SU-DHL-6 (cell line): ENCODE results near the gene EGFL7.

Source experiments
- H2AFZ ChIP-seq: fragments of 200-600 bp; sonication (generic); 2 replicates; pipeline ENCODE4 v1.6.1; 2014; ENCODE audit warnings: low read depth, mild to moderate bottlenecking, moderate library complexity, mixed read lengths, antibody characterized with exemption, low read length; ENCODE audit not compliant: severe bottlenecking
- H3F3A ChIP-seq: fragments of 200-600 bp; shearing (Covaris generic); 2 replicates; pipeline ENCODE4 v1.6.0; 2016; ENCODE audit warnings: antibody characterized with exemption, mild to moderate bottlenecking; ENCODE audit not compliant: insufficient read depth
- H3K27ac ChIP-seq: fragments of 200-600 bp; sonication (generic); 2 replicates; pipeline ENCODE4 v1.5.1; 2016; ENCODE audit warnings: low read depth, mild to moderate bottlenecking, low read length, moderate library complexity, mixed read lengths
- H3K27me3 ChIP-seq: fragments of 200-600 bp; sonication (generic), shearing (Covaris generic); 2 replicates; pipeline ENCODE4 v1.6.0; 2014; ENCODE audit warnings: mild to moderate bottlenecking, low read length
- H3K36me3 ChIP-seq: fragments of 200-600 bp; sonication (generic); 2 replicates; pipeline ENCODE4 v1.6.1; 2014; ENCODE audit warnings: mild to moderate bottlenecking, low read length, mixed read lengths
- H3K4me2 ChIP-seq: fragments of 300-600, 200-600 bp; shearing (Covaris generic), sonication (generic); 2 replicates; pipeline ENCODE4 v1.6.0; 2014; ENCODE audit warnings: low read length, low read depth, mild to moderate bottlenecking; ENCODE audit not compliant: poor library complexity, severe bottlenecking
- H3K4me3 ChIP-seq: fragments of 200-600 bp; sonication (generic); 2 replicates; pipeline ENCODE4 v1.5.1; 2014; ENCODE audit warnings: antibody characterized with exemption, low read length, mild to moderate bottlenecking, mixed read lengths; ENCODE audit not compliant: insufficient read depth, poor library complexity, severe bottlenecking
- H3K79me2 ChIP-seq: fragments of 200-600 bp; sonication (generic); 2 replicates; pipeline ENCODE4 v1.6.1; 2014; ENCODE audit warnings: mild to moderate bottlenecking, low read length, moderate library complexity; ENCODE audit not compliant: insufficient read depth
- H3K9ac ChIP-seq: fragments of 200-600 bp; sonication (generic); 2 replicates; pipeline ENCODE4 v1.7.0; 2014; ENCODE audit warnings: mild to moderate bottlenecking, low read length
- H3K9me2 ChIP-seq: fragments of 200-600 bp; sonication (generic); replicated peaks from 2 replicates; pipeline ENCODE4 v1.6.1; 2014; ENCODE audit warnings: low read length; ENCODE audit not compliant: insufficient read depth
- H3K9me3 ChIP-seq: fragments of 200-600 bp; sonication (generic); 2 replicates; pipeline ENCODE4 v1.6.1; 2014; ENCODE audit warnings: low read length, mixed read lengths; ENCODE audit not compliant: insufficient read depth
- H4K20me1 ChIP-seq: fragments of 200-600 bp; sonication (generic); 2 replicates; pipeline ENCODE4 v1.6.1; 2014; ENCODE audit warnings: low read depth, mild to moderate bottlenecking, antibody characterized with exemption, low read length, moderate library complexity, mixed read lengths
- EZH2phosphoT487 ChIP-seq: fragments of 200-600 bp; sonication (generic), shearing (Covaris generic); conservative IDR thresholded peaks from 2 replicates; pipeline ENCODE4 v1.6.1; 2018; ENCODE audit warnings: mild to moderate bottlenecking, antibody characterized with exemption, low read length, moderate library complexity, mixed read lengths
- TF ChIP-seq, protein P1 (sequence below): fragments of 200-600 bp; sonication (generic); IDR thresholded peaks from one replicate; pipeline ENCODE4 v1.5.1; 2017; ENCODE audit warnings: antibody characterized with exemption, mild to moderate bottlenecking, low read length, moderate library complexity; ENCODE audit not compliant: insufficient read depth, poor library complexity, severe bottlenecking

The EGFL7 gene

DNA sequence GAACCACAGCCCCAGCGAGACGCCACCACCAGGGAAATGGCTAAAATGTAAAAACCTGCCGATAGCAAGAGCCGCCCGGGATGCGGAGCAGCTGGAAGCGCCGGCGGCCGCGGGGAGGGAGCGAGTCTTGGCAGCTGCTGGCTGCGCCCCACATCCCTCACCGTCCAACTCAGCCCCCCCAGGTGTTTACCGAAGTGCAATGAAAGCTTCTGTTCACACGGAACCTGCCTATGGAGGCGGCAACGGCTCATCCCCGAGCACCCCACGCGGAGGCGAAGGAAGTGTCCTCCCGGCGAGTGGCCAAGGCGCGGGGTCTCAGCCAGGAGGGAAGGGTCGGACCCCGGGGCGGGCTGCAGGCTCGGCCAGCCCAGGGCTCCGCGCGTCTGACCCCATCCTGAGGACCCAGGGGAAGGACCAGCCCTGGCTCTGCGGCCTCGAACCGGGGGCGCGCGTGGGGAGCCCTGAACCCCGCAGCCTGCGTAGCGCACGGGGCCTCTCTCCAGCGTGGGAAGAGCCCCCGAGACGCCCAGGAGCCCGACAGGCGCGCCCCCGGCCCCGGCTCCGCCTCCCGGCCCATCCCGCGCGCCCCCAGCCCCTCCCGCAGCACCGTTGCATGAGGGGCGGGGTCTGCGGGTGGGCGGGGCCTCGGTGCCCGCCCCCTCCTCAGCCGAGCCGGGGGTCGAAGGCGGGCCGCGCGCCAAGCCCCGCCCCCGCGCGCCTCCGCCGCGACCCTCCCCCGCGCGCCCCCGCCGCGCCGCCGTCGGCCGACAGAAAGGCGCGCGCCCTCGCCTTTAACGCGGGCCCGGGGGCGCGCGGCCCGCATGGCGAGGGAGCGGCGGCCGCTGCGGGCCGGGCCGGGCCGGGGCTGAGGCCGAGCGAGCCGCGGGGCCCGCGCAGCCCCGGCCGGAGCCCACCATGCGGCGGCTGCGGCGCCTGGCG is 49.3 kb downstream of the EGFL7 start, which contains the start of gene DIPK1B:
Gene DIPK1B (plus strand): TSS at position 822 of the 939 bp plus-strand sequence. CDS start 94 bp downstream, at position 916.
- H3K79me2 ChIP-seq: no peaks in the 10 kb centered on the region
- no peaks in the 10 kb centered on the region for H3K9me3 ChIP-seq
- H3K9ac ChIP-seq: no peak within 1 kb of the TSS
- H3K27me3 ChIP-seq: no peaks in the 10 kb centered on the region
- no peaks in the 10 kb centered on the region for H3K9me2 ChIP-seq
- no peak for TF ChIP-seq EZH2phosphoT487
- TF ChIP-seq, protein P1, sequence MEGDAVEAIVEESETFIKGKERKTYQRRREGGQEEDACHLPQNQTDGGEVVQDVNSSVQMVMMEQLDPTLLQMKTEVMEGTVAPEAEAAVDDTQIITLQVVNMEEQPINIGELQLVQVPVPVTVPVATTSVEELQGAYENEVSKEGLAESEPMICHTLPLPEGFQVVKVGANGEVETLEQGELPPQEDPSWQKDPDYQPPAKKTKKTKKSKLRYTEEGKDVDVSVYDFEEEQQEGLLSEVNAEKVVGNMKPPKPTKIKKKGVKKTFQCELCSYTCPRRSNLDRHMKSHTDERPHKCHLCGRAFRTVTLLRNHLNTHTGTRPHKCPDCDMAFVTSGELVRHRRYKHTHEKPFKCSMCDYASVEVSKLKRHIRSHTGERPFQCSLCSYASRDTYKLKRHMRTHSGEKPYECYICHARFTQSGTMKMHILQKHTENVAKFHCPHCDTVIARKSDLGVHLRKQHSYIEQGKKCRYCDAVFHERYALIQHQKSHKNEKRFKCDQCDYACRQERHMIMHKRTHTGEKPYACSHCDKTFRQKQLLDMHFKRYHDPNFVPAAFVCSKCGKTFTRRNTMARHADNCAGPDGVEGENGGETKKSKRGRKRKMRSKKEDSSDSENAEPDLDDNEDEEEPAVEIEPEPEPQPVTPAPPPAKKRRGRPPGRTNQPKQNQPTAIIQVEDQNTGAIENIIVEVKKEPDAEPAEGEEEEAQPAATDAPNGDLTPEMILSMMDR: no peak
- no peaks in the 10 kb centered on the region for H4K20me1 ChIP-seq
- H3F3A ChIP-seq: no peaks in the 10 kb centered on the region
- no peak within 1 kb of the TSS for H3K4me2 ChIP-seq
- no peaks in the 10 kb centered on the region for H3K36me3 ChIP-seq
- H3K27ac ChIP-seq: no peak within 1 kb of the TSS
- H2AFZ ChIP-seq: no peak within 1 kb of the TSS
- no peak within 1 kb of the TSS for H3K4me3 ChIP-seq

DNA sequence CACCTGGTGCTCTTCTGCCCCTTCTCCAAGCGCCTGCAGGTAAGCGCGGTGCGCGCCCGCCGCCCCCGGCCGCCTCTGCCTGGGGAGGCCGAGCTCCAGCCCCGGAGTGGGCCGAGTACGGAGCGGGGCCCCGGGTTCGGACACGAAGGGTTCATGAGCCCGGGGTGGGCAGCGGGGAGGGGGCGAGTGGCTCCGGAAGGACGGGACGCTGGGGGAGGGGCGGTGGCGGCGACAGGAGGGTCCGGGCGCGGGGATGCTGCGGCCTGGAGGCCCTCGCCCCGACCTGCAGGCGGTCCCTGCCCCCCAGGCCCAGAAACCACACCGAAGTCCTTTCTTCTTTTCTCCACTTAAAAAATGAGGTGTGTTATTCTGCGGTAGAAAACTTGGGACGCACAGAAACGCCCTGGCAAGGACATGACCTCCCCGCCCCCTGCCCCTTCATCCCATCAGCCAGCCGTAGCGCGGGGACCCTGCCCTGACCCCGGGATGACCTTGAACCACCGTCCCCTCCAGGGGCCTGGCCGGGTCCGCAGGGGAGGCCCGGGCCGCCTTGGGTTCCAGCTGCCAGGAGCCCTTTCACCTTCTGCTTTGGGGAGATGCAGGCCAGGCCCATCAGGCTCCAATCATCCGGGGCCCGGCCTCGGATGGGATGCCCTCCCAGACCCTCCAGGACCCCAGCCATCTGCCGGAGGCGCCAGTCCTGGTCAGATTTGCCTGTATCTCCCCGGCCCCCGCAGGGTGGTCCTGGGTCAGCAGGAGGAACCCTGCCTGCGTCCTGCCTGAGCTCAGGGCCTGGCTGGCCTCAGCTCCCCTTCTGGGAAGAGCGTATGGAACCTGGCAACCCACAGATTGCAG is 50.2 kb downstream of the EGFL7 start:
- Histone ChIP-seq H3K36me3 (no peaks in the 10 kb centered on the region), H3F3A (no peaks in the 10 kb centered on the region), H3K4me2 (no peak overlapping the region), H3K27me3 (no peaks in the 10 kb centered on the region), H4K20me1 (no peaks in the 10 kb centered on the region), H3K9me3 (no peaks in the 10 kb centered on the region), H3K9ac (no peak overlapping the region), H2AFZ (no peak overlapping the region), H3K79me2 (no peaks in the 10 kb centered on the region), H3K4me3 (no peak overlapping the region), H3K9me2 (no peaks in the 10 kb centered on the region), H3K27ac (no peak overlapping the region)
- TF ChIP-seq EZH2phosphoT487: no peak
- TF ChIP-seq, protein P1: no peak

DNA sequence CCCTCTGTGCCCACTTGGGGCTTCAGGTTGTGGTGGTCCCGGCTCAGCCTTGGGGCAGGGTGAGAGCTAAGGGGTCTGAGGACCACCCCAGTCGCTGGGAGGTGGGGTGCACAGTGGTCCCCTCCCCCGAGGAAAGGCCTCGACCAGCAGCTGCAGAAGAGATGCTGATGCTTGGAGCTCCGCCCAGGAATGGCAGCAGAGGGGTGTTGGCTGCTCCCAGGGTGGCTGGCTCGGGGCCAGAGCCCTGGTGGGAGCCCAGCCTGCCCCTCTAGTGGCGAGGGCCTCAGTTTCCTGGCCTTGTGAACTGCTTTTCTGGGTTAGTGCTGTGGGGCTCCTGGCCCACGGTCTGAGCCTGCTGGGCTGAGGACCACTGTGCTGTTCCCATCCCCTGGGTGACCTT is 50.8 kb downstream of the EGFL7 start:
- Histone ChIP-seq H3K79me2 (no peaks in the 10 kb centered on the region), H3K36me3 (no peaks in the 10 kb centered on the region), H4K20me1 (no peaks in the 10 kb centered on the region), H3K27me3 (no peaks in the 10 kb centered on the region), H3K9me3 (no peaks in the 10 kb centered on the region), H3K4me2 (no peak overlapping the region), H3F3A (no peaks in the 10 kb centered on the region), H3K4me3 (no peak overlapping the region), H3K27ac (no peak overlapping the region), H2AFZ (no peak overlapping the region), H3K9me2 (no peaks in the 10 kb centered on the region), H3K9ac (no peak overlapping the region)
- TF ChIP-seq, protein P1: no peak
- no peak for TF ChIP-seq EZH2phosphoT487
